B cell (primary cell): ENCODE measurements around the gene TUSC1. TPM values are rescaled to one million over a fixed set of nuclear protein-coding genes. Genes with fewer than 3 reads are reported as not detected.

Source experiments
- ATAC-seq: fragments of 200-7000 bp; cut with Tn5 transposase; one replicate; pipeline ENCODE4 v1.10.0; 2021; ENCODE audit warnings: low read depth, mild to moderate bottlenecking, moderate number of reproducible peaks, moderate library complexity
- CTCF ChIA-PET: fragments of 350-600 bp; sonication (Branson Sonifier 250); formaldehyde crosslinking; loops from one replicate; lab custom pipeline; 2021; ENCODE audit warnings: antibody characterized with exemption, inconsistent platforms; lab: Charles Lee
- POLR2A ChIA-PET: fragments of 350-600 bp; sonication (Branson Sonifier 250); formaldehyde crosslinking; loops from one replicate; lab custom pipeline; 2021; ENCODE audit warnings: antibody characterized with exemption; lab: Charles Lee
- DNase-seq: peaks from one replicate; pipeline ENCODE4 v3.0.0; 2013
- H2AFZ ChIP-seq: 2 replicates; pipeline ENCODE4 v1.6.1; 2012; ENCODE audit warnings: mild to moderate bottlenecking, low read depth, low read length; ENCODE audit not compliant: insufficient read depth, poor library complexity, severe bottlenecking
- H3K27ac ChIP-seq, 2 donors: 1 replicate in 1 of 2; 2 replicates in 1 of 2; pipeline ENCODE4 v1.5.1; 2012 to 2013; ENCODE audit warnings: low read length in 2 of 2, mild to moderate bottlenecking in 2 of 2, moderate library complexity in 1 of 2
- H3K27me3 ChIP-seq, 4 experiments: fragments of 200-600 bp in 1 of 4; sonication (generic) in 1 of 4; replicated peaks in 1 of 4; 1 replicate in 2 of 4; 2 replicates in 2 of 4; pipeline versions ENCODE4 v1.6.1 to v1.7.0; 2013 to 2016; ENCODE audit warnings: low read length in 3 of 4, mild to moderate bottlenecking in 2 of 4, mixed read lengths in 1 of 4, moderate library complexity in 1 of 4; ENCODE audit not compliant: insufficient read depth in 4 of 4, control insufficient read depth in 3 of 4; ENCODE audit errors: control extremely low read depth in 1 of 4
- H3K36me3 ChIP-seq, 2 experiments: replicated peaks in 1 of 2; 1 replicate in 1 of 2; 2 replicates in 1 of 2; pipeline versions ENCODE4 v1.6.1 to v1.7.1; 2013; ENCODE audit warnings: low read length in 1 of 2; ENCODE audit not compliant: insufficient read depth in 2 of 2, control insufficient read depth in 1 of 2; ENCODE audit errors: control extremely low read depth in 1 of 2, extremely low read depth in 1 of 2
- H3K4me1 ChIP-seq, 2 donors: fragments of 200-600 bp in 1 of 2; sonication (generic) in 1 of 2; 1 replicate in 1 of 2; 2 replicates in 1 of 2; pipeline versions ENCODE4 v1.5.1 to v1.6.1; 2013 to 2017; ENCODE audit warnings: low read length in 2 of 2; ENCODE audit not compliant: control insufficient read depth in 2 of 2, insufficient read depth in 2 of 2
- H3K4me2 ChIP-seq: replicated peaks from 2 replicates; pipeline ENCODE3; 2012; ENCODE audit warnings: mild to moderate bottlenecking, low read depth, low read length; ENCODE audit not compliant: poor library complexity, severe bottlenecking
- H3K4me3 ChIP-seq, 5 experiments: fragments of 200-600 bp in 1 of 5; sonication (generic) in 1 of 5; 1 replicate in 3 of 5; 2 replicates in 2 of 5; pipeline versions ENCODE4 v1.5.1 to v1.7.0; 2011 to 2016; ENCODE audit warnings: low read length in 4 of 5, mild to moderate bottlenecking in 4 of 5, low read depth in 2 of 5, control low read depth in 1 of 5, moderate library complexity in 1 of 5; ENCODE audit not compliant: insufficient read depth in 1 of 5; ENCODE audit errors: control extremely low read depth in 1 of 5, extremely low read depth in 1 of 5
- H3K79me2 ChIP-seq: fragments of 200-600 bp; sonication (generic); one replicate; pipeline ENCODE4 v1.6.0; 2016; ENCODE audit warnings: low read length; ENCODE audit not compliant: control insufficient read depth, insufficient read depth
- H3K9ac ChIP-seq: fragments of 200-600 bp; sonication (generic); 2 replicates; pipeline ENCODE4 v1.6.1; 2017; ENCODE audit warnings: mild to moderate bottlenecking, low read length, moderate library complexity
- H3K9me3 ChIP-seq, 3 donors: one replicate each; pipeline versions ENCODE4 v1.6.1 to v1.7.1; 2013; ENCODE audit warnings: low read length in 2 of 3; ENCODE audit not compliant: control insufficient read depth in 2 of 3, insufficient read depth in 1 of 3; ENCODE audit errors: control extremely low read depth in 1 of 3
- H4K20me1 ChIP-seq: 2 replicates; pipeline ENCODE4 v1.6.0; 2012; ENCODE audit warnings: mild to moderate bottlenecking, low read length; ENCODE audit not compliant: insufficient read depth, control insufficient read depth, poor library complexity, severe bottlenecking
- H3K27ac Mint-ChIP-seq: one replicate; pipeline ENCODE4 v1.8.0; 2021; ENCODE audit warnings: mixed read lengths
- H3K27me3 Mint-ChIP-seq: one replicate; pipeline ENCODE4 v1.8.0; 2021; ENCODE audit warnings: mixed read lengths
- H3K4me1 Mint-ChIP-seq: one replicate; pipeline ENCODE4 v1.8.0; 2021; ENCODE audit warnings: mixed read lengths
- H3K4me3 Mint-ChIP-seq: one replicate; pipeline ENCODE4 v1.8.0; 2021; ENCODE audit warnings: mixed read lengths
- H3K9me3 Mint-ChIP-seq: one replicate; pipeline ENCODE4 v1.8.0; 2022; ENCODE audit warnings: mixed read lengths; ENCODE audit not compliant: insufficient read depth
- EZH2 ChIP-seq: IDR thresholded peaks from 2 replicates; pipeline ENCODE4 v1.6.1; 2012; ENCODE audit warnings: borderline replicate concordance, low read depth, mild to moderate bottlenecking, moderate library complexity, low read length; ENCODE audit not compliant: insufficient read depth, poor library complexity, severe bottlenecking
- WGBS: methylation state at CpG from one replicate; pipeline ENCODE4 v1.1.5; 2013; ENCODE audit warnings: missing lambda C conversion rate; ENCODE audit not compliant: insufficient coverage; 5-methylcytosine and 5-hydroxymethylcytosine counted together
- intact Hi-C: fragments of 100-400 bp; cut with micrococcal nuclease; formaldehyde crosslinking; loops from one replicate; pipeline ENCODE4 v1.10.0; 2022
- polyA plus RNA-seq: library from polyadenylated mRNA; depleted of rRNA; stranded (reverse); fragments of >200 nt; gene quantifications from 2 replicates; pipeline ENCODE4 v1.2.3, GENCODE V29; 2012
- total RNA-seq, 2 donors: library from RNA; stranded (reverse); fragments of 120-200 nt in 1 of 2; gene quantifications; 1 replicate in 1 of 2; 2 replicates in 1 of 2; pipeline versions ENCODE4 v1.2.3 to v1.2.4, GENCODE V29; 2013 to 2022
- TF ChIP-seq, protein P1 (sequence below): fragments of 200-600 bp; IDR thresholded peaks from one replicate; pipeline ENCODE4 v1.8.0; 2022; ENCODE audit warnings: antibody characterized with exemption, mild to moderate bottlenecking

Gene TUSC1
- total and polyA plus RNA-seq, 2 donors (not counting 1 experiment from before 2014, with no cell fraction given), result 0.34 to 0.82 TPM

DNA sequence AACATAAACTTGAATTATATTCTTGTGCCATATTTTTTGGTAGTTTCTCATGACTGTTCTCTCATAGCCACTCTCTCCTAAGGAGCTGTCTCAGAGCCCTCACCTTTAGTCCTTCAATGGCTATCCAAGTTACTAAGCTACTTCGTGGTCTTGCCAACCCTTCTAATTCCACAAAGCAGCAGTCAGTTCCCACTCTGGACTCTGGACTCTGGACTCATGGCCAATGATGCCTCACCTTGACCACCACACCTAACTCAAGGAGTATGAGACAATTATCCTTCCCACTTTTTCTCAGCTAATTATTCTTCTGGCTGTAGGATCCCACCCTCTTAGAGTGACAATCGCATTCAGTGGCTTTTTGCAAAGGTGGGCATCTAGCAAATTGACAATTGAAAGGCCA is 42.2 kb downstream of the TUSC1 start:
- no peak overlapping the region for H3K4me3 Mint-ChIP-seq
- H3K9ac ChIP-seq, result no peak overlapping the region
- no peaks in the 10 kb centered on the region for H3K27me3 ChIP-seq
- ChIA-PET POLR2A (no interaction called here), CTCF (no interaction called here)
- ATAC-seq (no peak), DNase-seq (no peak)
- no peak overlapping the region for H3K27ac Mint-ChIP-seq
- no peaks in the 10 kb centered on the region for H3K36me3 ChIP-seq
- no peak overlapping the region for H3K27ac ChIP-seq
- intact Hi-C loops, result no loop called here
- H3K4me2 ChIP-seq, result no peak overlapping the region
- H3K79me2 ChIP-seq, result no peaks in the 10 kb centered on the region
- no peak overlapping the region for H2AFZ ChIP-seq
- no peak overlapping the region for H3K4me3 ChIP-seq
- no peak for TF ChIP-seq EZH2
- TF ChIP-seq, protein P1, sequence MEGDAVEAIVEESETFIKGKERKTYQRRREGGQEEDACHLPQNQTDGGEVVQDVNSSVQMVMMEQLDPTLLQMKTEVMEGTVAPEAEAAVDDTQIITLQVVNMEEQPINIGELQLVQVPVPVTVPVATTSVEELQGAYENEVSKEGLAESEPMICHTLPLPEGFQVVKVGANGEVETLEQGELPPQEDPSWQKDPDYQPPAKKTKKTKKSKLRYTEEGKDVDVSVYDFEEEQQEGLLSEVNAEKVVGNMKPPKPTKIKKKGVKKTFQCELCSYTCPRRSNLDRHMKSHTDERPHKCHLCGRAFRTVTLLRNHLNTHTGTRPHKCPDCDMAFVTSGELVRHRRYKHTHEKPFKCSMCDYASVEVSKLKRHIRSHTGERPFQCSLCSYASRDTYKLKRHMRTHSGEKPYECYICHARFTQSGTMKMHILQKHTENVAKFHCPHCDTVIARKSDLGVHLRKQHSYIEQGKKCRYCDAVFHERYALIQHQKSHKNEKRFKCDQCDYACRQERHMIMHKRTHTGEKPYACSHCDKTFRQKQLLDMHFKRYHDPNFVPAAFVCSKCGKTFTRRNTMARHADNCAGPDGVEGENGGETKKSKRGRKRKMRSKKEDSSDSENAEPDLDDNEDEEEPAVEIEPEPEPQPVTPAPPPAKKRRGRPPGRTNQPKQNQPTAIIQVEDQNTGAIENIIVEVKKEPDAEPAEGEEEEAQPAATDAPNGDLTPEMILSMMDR, result no peak
- no peaks in the 10 kb centered on the region for H4K20me1 ChIP-seq
- H3K9me3 Mint-ChIP-seq, result no peaks in the 10 kb centered on the region
- no peaks in the 10 kb centered on the region for H3K4me1 ChIP-seq
- no peaks in the 10 kb centered on the region for H3K27me3 Mint-ChIP-seq
- 72% methylated on average over 1 of the region's 2 CpGs for WGBS
- H3K4me1 Mint-ChIP-seq, result no peaks in the 10 kb centered on the region
- H3K9me3 ChIP-seq, result no peaks in the 10 kb centered on the region

DNA sequence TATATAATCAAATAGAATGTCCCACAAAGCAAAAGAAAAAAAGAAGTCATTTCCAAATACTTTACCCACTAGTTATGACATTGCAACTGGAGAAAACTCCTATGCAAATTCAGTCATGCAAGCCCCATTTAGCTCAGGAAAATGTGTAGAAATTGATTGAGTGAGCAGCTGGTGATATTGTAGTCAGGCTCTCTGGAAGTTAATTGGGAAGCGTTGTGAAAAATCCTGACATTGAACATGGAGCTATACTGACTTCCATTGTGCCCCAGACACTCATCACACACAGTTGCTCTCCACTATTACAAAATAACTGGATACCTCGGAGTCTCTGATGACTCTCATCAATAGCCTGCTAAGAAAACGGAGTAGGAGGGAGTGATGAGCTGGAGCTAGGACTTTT is 49.0 kb downstream of the TUSC1 start:
- CTCF ChIA-PET, result no interaction called here
- Histone ChIP-seq H3K27me3 (no peaks in the 10 kb centered on the region), H3K4me1 (no peaks in the 10 kb centered on the region), H3K9me3 (no peaks in the 10 kb centered on the region), H2AFZ (no peak overlapping the region), H4K20me1 (no peaks in the 10 kb centered on the region), H3K27ac (no peak overlapping the region), H3K4me2 (no peak overlapping the region), H3K9ac (no peak overlapping the region), H3K36me3 (no peaks in the 10 kb centered on the region), H3K79me2 (no peaks in the 10 kb centered on the region), H3K4me3 (no peak overlapping the region)
- no peak overlapping the region for H3K4me3 Mint-ChIP-seq
- intact Hi-C loops, result no loop called here
- peaks cover 6% of the 10 kb centered on the region for H3K9me3 Mint-ChIP-seq
- no CpG with 5 or more reads among the region's 3 CpGs for WGBS
- TF ChIP-seq EZH2, result no peak
- TF ChIP-seq, protein P1, result no peak
- H3K4me1 Mint-ChIP-seq, result no peaks in the 10 kb centered on the region
- no peaks in the 10 kb centered on the region for H3K27me3 Mint-ChIP-seq
- POLR2A ChIA-PET, result no interaction called here
- DNase-seq (no peak), ATAC-seq (no peak)
- H3K27ac Mint-ChIP-seq, result no peak overlapping the region
